Memory B cell (primary cell): ENCODE data around the gene KAT6B.
A peak's percentile ranks its signal among the peaks of the same experiment; 100 is the strongest.

Experiments
- ATAC-seq: fragments of 150-1000 bp; cut with Tn5 transposase; 2 replicates; pipeline ENCODE4 v1.10.0; 2021; ENCODE audit warnings: low read depth, mild to moderate bottlenecking, moderate library complexity
- DNase-seq, 2 donors: peaks; one replicate each; pipeline ENCODE4 v3.0.0; 2022; ENCODE audit warnings: low spot score in 2 of 2
- H3K27ac Mint-ChIP-seq: one replicate; pipeline ENCODE4 v1.8.0; 2022; ENCODE audit warnings: mild to moderate bottlenecking, moderate library complexity, mixed read lengths
- H3K27me3 Mint-ChIP-seq: one replicate; pipeline ENCODE4 v1.8.0; 2022; ENCODE audit warnings: mixed read lengths
- H3K36me3 Mint-ChIP-seq: one replicate; pipeline ENCODE4 v1.8.0; 2022; ENCODE audit warnings: mild to moderate bottlenecking, mixed read lengths
- H3K4me1 Mint-ChIP-seq: one replicate; pipeline ENCODE4 v1.8.0; 2022; ENCODE audit warnings: mixed read lengths
- H3K4me3 Mint-ChIP-seq: one replicate; pipeline ENCODE4 v1.8.0; 2022; ENCODE audit warnings: mild to moderate bottlenecking, moderate library complexity, mixed read lengths
- H3K9me3 Mint-ChIP-seq: one replicate; pipeline ENCODE4 v1.8.0; 2022; ENCODE audit warnings: mixed read lengths

The KAT6B gene

GRCh38 chr10:74896788-74897527, 70.6 kb downstream of the KAT6B start:
- H3K4me1 Mint-ChIP-seq, result peaks cover 39% of the 10 kb centered on the region
- no peaks in the 10 kb centered on the region for H3K27me3 Mint-ChIP-seq
- DNase-seq (no peak), ATAC-seq (no peak)
- peaks cover 4% of the 10 kb centered on the region for H3K36me3 Mint-ChIP-seq
- no peaks in the 10 kb centered on the region for H3K9me3 Mint-ChIP-seq
- no peak overlapping the region for H3K27ac Mint-ChIP-seq
- no peak overlapping the region for H3K4me3 Mint-ChIP-seq

DNA sequence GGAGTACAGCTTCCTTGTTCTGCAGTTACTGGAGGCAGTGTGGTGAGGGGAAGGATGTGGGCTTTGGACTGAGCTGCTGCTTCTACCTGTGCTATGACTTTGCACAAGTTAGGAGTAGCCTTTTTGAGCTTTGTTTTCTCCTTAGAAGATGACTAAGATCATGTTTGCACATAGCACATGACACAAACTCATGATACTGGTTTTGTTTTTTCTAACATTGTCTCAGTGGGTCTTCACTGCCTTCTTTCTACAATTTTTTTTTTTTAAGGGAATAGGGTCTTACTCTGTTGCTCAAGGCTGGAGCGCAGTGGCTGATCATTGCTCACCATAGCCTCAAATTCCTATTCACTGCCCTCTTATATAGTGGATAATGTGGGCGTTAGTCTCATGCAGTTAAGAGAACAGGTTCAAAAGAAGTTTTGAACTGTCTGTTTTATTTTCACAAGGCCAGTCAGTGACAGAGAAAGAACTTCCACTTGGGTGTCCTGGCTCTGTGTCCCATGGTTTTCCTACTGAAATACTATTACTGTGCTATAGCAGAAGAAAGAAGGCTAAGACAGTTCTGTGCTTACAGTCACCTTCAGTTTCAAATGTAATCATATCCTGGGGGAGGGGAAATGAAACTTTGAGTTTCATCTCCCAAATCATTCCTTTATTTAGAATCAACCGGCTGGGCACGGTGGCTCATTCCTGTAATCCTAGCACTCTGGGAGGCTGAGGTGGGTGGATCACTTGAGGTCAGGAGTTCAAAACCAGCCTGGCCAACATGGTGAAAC, 72.0 kb downstream of the KAT6B start:
- ATAC-seq (peak; percentile 39), DNase-seq (no peak)
- Mint-ChIP-seq H3K36me3 (peaks cover 1% of the 10 kb centered on the region), H3K4me3 (no peak overlapping the region), H3K4me1 (peaks cover 40% of the 10 kb centered on the region), H3K27me3 (no peaks in the 10 kb centered on the region), H3K9me3 (no peaks in the 10 kb centered on the region), H3K27ac (no peak overlapping the region)

DNA sequence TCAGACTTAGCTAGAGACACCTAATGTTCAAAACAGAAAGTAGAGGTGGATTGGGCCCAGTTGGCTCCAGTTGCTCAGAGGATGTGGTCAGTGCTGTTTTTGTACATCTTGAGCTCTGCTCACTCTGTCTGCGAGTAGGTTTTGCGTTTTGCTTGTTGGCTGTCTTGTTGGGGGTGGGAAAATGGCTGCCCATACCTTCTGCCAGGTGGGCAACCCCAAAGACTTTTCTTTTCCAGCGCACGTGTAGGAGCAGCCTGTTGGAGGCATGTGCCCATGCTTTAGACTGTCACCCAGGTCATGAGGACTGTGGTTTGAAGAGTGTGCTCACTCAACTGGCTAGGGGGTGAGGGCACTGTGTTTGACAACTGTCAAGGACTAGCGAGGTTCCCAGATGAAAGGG, 73.9 kb downstream of the KAT6B start:
- Mint-ChIP-seq H3K27me3 (no peaks in the 10 kb centered on the region), H3K9me3 (no peaks in the 10 kb centered on the region), H3K27ac (peak overlapping the region; percentile 19), H3K4me1 (peaks cover 41% of the 10 kb centered on the region), H3K36me3 (no peaks in the 10 kb centered on the region), H3K4me3 (no peak overlapping the region)
- no peak for DNase-seq
- peak; percentile 67 for ATAC-seq

DNA sequence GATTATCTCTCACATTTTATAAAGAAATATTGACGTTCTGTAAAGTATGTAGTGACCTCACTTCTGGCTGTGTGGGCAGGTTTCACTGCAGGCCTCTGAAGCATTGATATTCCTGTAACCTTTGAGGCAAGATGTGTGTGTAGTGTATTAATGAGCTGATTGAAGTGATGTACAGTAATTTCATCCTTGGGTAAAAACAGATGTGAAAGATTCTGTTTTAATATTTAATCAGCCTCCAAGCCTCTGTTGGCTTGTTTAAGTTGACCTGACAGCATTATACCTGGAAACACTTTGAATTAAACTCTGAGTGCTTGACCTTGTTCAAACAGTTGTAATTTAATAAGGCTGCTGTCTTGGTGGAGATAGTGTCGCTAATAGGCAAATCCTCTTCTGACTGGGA, 74.9 kb downstream of the KAT6B start:
- H3K4me3 Mint-ChIP-seq, result no peak overlapping the region
- DNase-seq (no peak), ATAC-seq (no peak)
- H3K4me1 Mint-ChIP-seq, result peaks cover 36% of the 10 kb centered on the region
- H3K27ac Mint-ChIP-seq, result no peak overlapping the region
- H3K27me3 Mint-ChIP-seq, result no peaks in the 10 kb centered on the region
- H3K36me3 Mint-ChIP-seq, result no peaks in the 10 kb centered on the region
- no peaks in the 10 kb centered on the region for H3K9me3 Mint-ChIP-seq

DNA sequence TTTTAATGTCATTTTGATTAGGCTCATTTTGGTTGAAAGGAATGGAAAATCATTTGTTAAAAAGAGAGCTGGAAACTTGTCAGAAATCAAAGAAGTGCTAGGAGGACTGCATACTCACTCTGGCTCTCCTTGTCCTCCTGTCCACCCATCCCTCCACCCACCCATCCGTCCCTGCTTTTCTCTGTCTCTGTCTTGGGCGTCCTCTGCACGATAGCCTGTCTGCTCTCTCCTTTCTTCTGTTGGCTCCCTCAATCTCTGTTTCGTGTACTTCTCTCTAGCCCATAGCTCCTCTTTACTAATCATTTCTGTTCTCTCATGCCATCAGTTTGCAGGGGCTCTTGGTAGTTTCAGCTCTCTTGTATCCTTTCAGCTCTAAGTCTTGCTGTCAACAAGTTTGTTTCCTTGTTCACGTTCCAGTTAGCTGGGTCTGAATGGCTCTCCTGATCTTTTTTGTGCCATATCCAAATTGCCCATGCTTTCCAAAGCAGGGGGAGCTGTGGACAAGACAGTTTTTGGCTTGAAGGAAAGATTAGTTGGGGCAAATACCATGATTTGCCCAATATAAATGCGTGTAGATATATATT, 75.6 kb downstream of the KAT6B start:
- ATAC-seq (no peak), DNase-seq (no peak)
- H3K4me1 Mint-ChIP-seq, result peaks cover 37% of the 10 kb centered on the region
- H3K4me3 Mint-ChIP-seq, result no peak overlapping the region
- no peaks in the 10 kb centered on the region for H3K9me3 Mint-ChIP-seq
- H3K36me3 Mint-ChIP-seq, result no peaks in the 10 kb centered on the region
- H3K27me3 Mint-ChIP-seq, result no peaks in the 10 kb centered on the region
- H3K27ac Mint-ChIP-seq, result no peak overlapping the region

GRCh38 chr10:74903491-74903890, 77.1 kb downstream of the KAT6B start:
- Mint-ChIP-seq H3K9me3 (no peaks in the 10 kb centered on the region), H3K36me3 (no peaks in the 10 kb centered on the region), H3K27ac (no peak overlapping the region), H3K4me1 (peaks cover 29% of the 10 kb centered on the region), H3K27me3 (no peaks in the 10 kb centered on the region), H3K4me3 (no peak overlapping the region)
- no peak for ATAC-seq
- no peak for DNase-seq

GRCh38 chr10:74906611-74907198, 80.3 kb downstream of the KAT6B start:
- no peak overlapping the region for H3K4me3 Mint-ChIP-seq
- no peaks in the 10 kb centered on the region for H3K9me3 Mint-ChIP-seq
- H3K27me3 Mint-ChIP-seq, result no peaks in the 10 kb centered on the region
- no peak for DNase-seq
- H3K27ac Mint-ChIP-seq, result no peak overlapping the region
- ATAC-seq, result no peak
- peaks cover 26% of the 10 kb centered on the region for H3K4me1 Mint-ChIP-seq
- peaks cover 1% of the 10 kb centered on the region for H3K36me3 Mint-ChIP-seq

GRCh38 chr10:74909670-74910069, 83.3 kb downstream of the KAT6B start:
- DNase-seq (no peak), ATAC-seq (no peak)
- Mint-ChIP-seq H3K36me3 (peaks cover 1% of the 10 kb centered on the region), H3K27ac (no peak overlapping the region), H3K9me3 (no peaks in the 10 kb centered on the region), H3K4me3 (no peak overlapping the region), H3K4me1 (peaks cover 25% of the 10 kb centered on the region), H3K27me3 (no peaks in the 10 kb centered on the region)

- Mint-ChIP-seq H3K27me3 (no peaks in the 10 kb centered on the region), H3K27ac (peak overlapping the region; percentile 25), H3K9me3 (no peaks in the 10 kb centered on the region), H3K4me1 (peaks cover 28% of the 10 kb centered on the region), H3K36me3 (peaks cover 4% of the 10 kb centered on the region), H3K4me3 (no peak overlapping the region)
- DNase-seq (no peak), ATAC-seq (no peak)
Observed at GRCh38 chr10:74910241-74910975, 84.0 kb downstream of the KAT6B start.

DNA sequence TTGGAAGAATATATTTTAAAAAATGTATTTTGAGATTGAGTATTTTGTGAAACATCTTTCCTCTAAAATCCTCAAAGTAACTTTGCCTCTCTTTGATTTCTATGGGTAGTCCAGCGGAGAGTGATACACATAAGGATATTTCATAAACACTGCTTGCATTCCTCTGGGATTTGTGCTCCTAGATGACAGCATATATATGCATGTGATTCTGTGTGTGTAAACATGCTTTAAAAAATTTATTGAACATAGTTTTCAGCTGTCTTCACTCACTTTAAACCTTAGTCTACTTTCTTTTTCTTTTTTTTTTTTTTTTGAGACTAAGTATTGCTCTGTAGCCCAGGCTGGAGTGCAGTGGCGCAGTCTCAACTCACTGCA, 84.6 kb downstream of the KAT6B start:
- peak overlapping the region; percentile 25 for H3K27ac Mint-ChIP-seq
- H3K4me3 Mint-ChIP-seq, result no peak overlapping the region
- peaks cover 4% of the 10 kb centered on the region for H3K36me3 Mint-ChIP-seq
- no peaks in the 10 kb centered on the region for H3K27me3 Mint-ChIP-seq
- peaks cover 29% of the 10 kb centered on the region for H3K4me1 Mint-ChIP-seq
- H3K9me3 Mint-ChIP-seq, result no peaks in the 10 kb centered on the region
- no peak for DNase-seq
- no peak for ATAC-seq

DNA sequence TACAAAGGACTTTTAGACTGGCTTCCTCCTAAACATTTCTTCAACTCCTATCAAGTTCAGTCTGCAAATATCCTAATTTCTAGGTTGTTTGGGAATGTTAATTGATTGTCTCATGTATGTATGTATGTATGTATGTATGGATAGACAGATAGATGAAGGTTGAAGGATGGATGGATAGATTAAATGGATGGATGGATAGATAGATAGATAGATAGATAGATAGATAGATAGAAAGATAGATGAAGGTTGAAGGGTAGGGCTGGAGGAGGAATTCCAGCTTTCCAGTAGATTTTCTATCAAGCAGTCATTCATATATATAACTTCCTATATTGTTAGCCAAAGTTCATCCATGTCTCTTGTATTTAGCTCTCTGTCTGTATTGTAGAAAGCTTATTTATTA, 85.8 kb downstream of the KAT6B start:
- Mint-ChIP-seq H3K4me3 (no peak overlapping the region), H3K27me3 (no peaks in the 10 kb centered on the region), H3K36me3 (peaks cover 4% of the 10 kb centered on the region), H3K27ac (peak overlapping the region; percentile 5), H3K9me3 (no peaks in the 10 kb centered on the region), H3K4me1 (peaks cover 27% of the 10 kb centered on the region)
- no peak for ATAC-seq
- DNase-seq, result no peak

DNA sequence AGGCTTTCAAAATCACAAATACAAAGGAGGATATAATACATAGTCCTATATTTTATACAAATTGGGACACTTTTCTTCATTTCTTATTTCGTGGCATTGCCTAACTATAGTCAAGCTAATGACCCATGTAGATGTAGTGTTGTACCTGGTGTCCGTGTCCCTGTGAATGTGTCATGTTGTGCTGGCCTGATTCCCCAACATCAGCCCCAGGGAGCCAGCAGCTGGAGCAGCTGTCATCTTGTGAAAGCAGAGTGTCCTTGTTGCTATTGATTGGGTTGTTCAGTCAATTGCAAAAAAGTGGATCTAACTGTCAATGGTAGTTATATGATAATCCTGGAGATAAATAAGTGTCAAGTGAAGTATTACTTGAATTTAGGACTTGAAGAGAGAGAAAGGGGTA, 86.3 kb downstream of the KAT6B start:
- ATAC-seq (no peak), DNase-seq (no peak)
- H3K4me1 Mint-ChIP-seq, result peaks cover 32% of the 10 kb centered on the region
- H3K36me3 Mint-ChIP-seq, result peaks cover 9% of the 10 kb centered on the region
- peaks cover 2% of the 10 kb centered on the region for H3K9me3 Mint-ChIP-seq
- peak overlapping the region; percentile 21 for H3K27ac Mint-ChIP-seq
- no peak overlapping the region for H3K4me3 Mint-ChIP-seq
- H3K27me3 Mint-ChIP-seq, result no peaks in the 10 kb centered on the region

DNA sequence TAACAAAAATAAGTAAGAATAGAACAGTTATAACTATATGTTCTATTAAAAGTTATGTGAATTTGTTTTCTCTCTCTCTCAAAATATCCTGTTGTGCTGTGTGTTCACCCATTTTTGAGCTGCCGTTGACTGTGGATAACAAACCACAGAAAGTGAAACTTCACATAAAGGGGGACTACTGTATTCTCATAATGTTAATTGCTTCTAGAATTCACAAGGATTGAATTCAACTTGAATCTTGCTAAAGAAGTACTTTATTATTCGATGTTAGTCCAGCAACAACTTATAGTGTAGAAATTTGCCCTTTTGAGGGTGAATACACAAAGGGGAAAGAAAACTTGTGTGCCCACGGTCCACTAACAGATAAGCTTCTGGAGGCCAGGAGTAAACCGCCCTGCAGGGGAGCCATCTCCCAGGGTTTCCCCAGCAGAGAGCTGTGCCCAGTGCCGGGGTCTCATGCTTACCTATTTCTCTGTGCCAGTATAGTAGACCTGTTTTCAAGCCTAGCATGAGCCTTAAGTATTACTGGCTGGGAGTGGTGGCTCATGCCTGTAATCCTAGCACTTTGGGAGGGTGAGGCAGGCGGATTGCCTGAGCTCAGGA, 87.1 kb downstream of the KAT6B start:
- Mint-ChIP-seq H3K36me3 (peaks cover 9% of the 10 kb centered on the region), H3K27ac (no peak overlapping the region), H3K4me3 (no peak overlapping the region), H3K9me3 (peaks cover 2% of the 10 kb centered on the region), H3K27me3 (no peaks in the 10 kb centered on the region), H3K4me1 (peaks cover 33% of the 10 kb centered on the region)
- no peak for DNase-seq
- ATAC-seq, result peak; percentile 39
